Stimulated activated CD4-positive, alpha-beta T cell treated with anti-CD3 and anti-CD28 coated beads, Interleukin-15, amount 100 ng/mL, for 24 hours (primary cell): ENCODE data around the gene ZC3HAV1.

Experiments used
- DNase-seq: peaks from one replicate; pipeline ENCODE4 v3.0.0-alpha.2; 2020

The ZC3HAV1 gene

DNA sequence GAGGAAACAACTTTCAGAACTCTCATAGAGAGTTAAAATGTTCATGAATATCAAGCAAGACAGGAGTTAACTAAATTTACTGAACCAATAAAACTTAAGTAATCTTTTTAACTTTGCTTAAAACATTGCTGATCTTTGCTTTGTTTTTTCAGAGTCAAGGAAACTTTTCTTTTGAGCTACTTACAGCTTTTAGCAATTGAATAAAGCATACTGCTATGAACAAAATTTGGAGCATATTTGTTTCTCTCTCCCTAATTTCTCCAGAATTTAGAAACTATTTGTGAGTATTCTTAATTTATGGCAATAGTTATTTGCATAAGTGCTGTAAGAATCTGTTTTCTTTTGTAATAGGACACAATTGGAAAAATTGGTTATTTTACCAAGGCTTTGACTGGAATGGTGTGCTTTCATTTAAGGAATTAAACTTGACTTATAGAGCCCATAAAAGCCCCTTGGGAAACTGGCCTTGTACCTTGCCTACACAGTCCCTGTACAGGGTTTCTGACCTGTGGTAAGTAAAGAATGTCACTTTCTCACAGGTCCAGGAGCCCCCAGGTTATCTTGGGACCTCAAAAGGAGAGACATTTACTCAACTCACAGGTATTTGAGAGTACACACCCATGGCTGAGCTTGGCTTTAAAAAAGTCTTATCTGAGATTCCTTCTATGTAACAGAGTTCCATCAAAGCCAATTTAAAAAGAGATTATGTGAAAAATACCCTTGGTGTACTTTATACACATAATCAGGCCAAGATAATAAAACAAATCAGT is 105.0 kb downstream of the ZC3HAV1 start:
- no peak for DNase-seq

DNA sequence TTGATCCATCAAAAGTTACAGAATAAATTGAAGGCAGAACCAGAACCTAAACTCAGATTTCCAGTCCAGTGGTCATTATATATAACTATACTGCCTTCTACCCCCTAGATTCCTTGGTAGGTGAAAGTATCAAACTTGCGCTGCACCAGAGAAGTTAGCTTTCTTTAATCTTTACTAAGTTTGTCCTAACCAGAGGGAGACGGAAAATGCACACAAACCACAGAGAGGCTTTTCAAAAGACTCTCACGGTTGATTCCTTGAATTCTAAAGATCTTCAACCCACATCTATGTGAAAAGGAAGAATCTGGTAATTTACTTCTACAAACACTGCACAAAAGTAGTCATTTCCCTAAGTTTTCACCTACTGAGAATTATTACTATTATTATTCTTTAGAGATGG is 110.1 kb downstream of the ZC3HAV1 start:
- no peak for DNase-seq
